Retina (tissue), 1 donor: ENCODE measurements around the gene FAM3C.

Source experiments
- DNase-seq: peaks from one replicate; pipeline ENCODE4 v3.0.0-alpha.2; 2016

The FAM3C gene

GRCh38 chr7:121373177-121373576, 22.9 kb downstream of the FAM3C start:
- no peak for DNase-seq

- no peak for DNase-seq
These were observed 23.6 kb downstream of the FAM3C start for GRCh38 chr7:121372376-121373010.

- no peak for DNase-seq
These were observed 24.2 kb downstream of the FAM3C start for GRCh38 chr7:121371883-121372282.

- no peak for DNase-seq
These were observed 24.7 kb downstream of the FAM3C start for GRCh38 chr7:121371367-121371766.

- no peak for DNase-seq
These were observed 26.6 kb downstream of the FAM3C start for GRCh38 chr7:121369462-121369861.

GRCh38 chr7:121366852-121367431, 29.2 kb downstream of the FAM3C start:
- DNase-seq: peak; percentile 26

GRCh38 chr7:121360564-121360963, 35.5 kb downstream of the FAM3C start:
- DNase-seq: no peak

GRCh38 chr7:121355574-121355973, 40.5 kb downstream of the FAM3C start:
- no peak for DNase-seq

- DNase-seq: no peak
These were observed 43.8 kb downstream of the FAM3C start for GRCh38 chr7:121352323-121352722.

- no peak for DNase-seq
These were observed 44.4 kb downstream of the FAM3C start for GRCh38 chr7:121351682-121352081.

- no peak for DNase-seq
These were observed 51.6 kb downstream of the FAM3C start for GRCh38 chr7:121344497-121344896.

- DNase-seq: no peak
These were observed 52.0 kb downstream of the FAM3C start for GRCh38 chr7:121344093-121344492.

- DNase-seq: no peak
These were observed 52.8 kb downstream of the FAM3C start for GRCh38 chr7:121343302-121343701.

- no peak for DNase-seq
These were observed 53.5 kb downstream of the FAM3C start for GRCh38 chr7:121342631-121343030.

- DNase-seq: no peak
These were observed 54.2 kb downstream of the FAM3C start for GRCh38 chr7:121341933-121342332.

GRCh38 chr7:121339082-121339481, 57.0 kb downstream of the FAM3C start:
- DNase-seq: no peak

GRCh38 chr7:121337398-121337797, 58.7 kb downstream of the FAM3C start:
- no peak for DNase-seq

GRCh38 chr7:121336579-121336978, 59.5 kb downstream of the FAM3C start:
- no peak for DNase-seq

GRCh38 chr7:121334875-121335648, 61.0 kb downstream of the FAM3C start:
- no peak for DNase-seq

- no peak for DNase-seq
These were observed 61.7 kb downstream of the FAM3C start for GRCh38 chr7:121334376-121334775.

- no peak for DNase-seq
These were observed 64.5 kb downstream of the FAM3C start for GRCh38 chr7:121331574-121331973.

GRCh38 chr7:121331048-121331447, 65.1 kb downstream of the FAM3C start:
- DNase-seq: no peak

GRCh38 chr7:121330053-121330833, 65.9 kb downstream of the FAM3C start:
- DNase-seq: peak; percentile 72
